Spleen (tissue), 7 donors: ENCODE results near the gene ZNF581.

Experiments
- CTCF ChIP-seq, 11 experiments: fragments of 200-600 bp in 7 of 11; fragments of 450-650 bp in 4 of 11; sonication (generic) in 4 of 11; IDR thresholded peaks in 8 of 11; conservative IDR thresholded peaks in 3 of 11; 1 replicate in 7 of 11; 2 replicates in 4 of 11; pipeline versions ENCODE4 v1.4.0 to v1.8.0; 2016 to 2021; ENCODE audit warnings: antibody characterized with exemption in 11 of 11, inconsistent platforms in 4 of 11, mild to moderate bottlenecking in 1 of 11
- POLR2A ChIP-seq, 3 donors: fragments of 450-650 bp; IDR thresholded peaks; one replicate each; pipeline ENCODE4 v1.5.1; 2017; ENCODE audit warnings: antibody characterized with exemption in 3 of 3, mild to moderate bottlenecking in 1 of 3
- donor health status: DM: no; HTN: no; CAD: no; lungs with moderate emphysema.
- donor health status: DM: no; HTN: no; CAD: no.
- donor health status: DM: no; HTN: no; CAD: no.

DNA sequence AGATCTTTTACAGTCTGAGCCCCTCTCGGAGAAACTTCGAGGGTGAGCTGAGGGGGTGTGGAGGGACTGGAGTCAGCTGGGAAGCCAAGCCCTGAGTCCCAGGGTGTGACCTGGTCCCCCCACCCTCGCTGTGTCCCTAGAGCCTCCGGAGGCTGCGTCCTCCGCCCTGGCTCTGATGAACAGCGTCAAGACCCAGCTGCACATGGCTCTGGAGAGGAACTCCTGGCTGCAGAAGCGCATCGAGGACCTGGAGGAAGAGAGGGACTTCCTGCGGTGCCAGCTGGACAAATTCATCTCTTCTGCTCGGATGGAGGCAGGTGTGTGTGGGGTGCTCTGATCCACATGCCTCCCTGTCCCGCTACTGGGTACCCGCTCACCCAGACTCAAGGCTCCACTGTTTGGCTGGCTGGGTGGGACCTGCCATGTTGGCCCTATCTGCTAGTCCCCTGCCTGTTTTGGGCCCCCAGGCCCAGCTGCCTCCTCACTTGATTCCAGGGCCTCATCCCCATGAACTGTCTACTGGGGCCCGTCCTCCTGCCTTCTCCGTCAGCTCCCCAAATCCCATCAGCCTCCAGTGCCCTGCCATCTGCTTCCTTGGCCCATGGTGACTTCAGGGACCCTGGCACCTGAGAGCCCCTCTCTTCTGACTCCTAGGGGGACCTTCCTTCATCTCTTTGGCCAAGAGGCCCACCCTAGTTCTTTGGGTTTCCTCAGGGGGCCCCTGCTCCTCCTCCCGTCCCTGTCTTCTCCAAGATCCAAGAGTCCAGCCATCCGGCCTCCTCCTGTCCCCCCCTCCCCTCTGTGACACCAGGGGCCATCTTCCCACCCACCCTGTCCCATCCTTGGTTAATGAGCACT is 6.0 kb downstream of the ZNF581 start:
- no peak for TF ChIP-seq CTCF (IDR thresholded peaks at IDR 0.05 in 8 of 11, conservative IDR thresholded peaks at IDR 0.05 in 3 of 11)
- TF ChIP-seq POLR2A (IDR thresholded peaks at IDR 0.05), result no peak
